Mononuclear cell (primary cell): ENCODE data around the gene CCDC13. TPM values are rescaled to one million over a fixed set of nuclear protein-coding genes. Genes with fewer than 3 reads are reported as not detected.
A peak's percentile ranks its signal among the peaks of the same experiment; 100 is the strongest.

ENCODE experiments used
- H3K27me3 ChIP-seq: 2 replicates; pipeline ENCODE4 v1.6.0; 2011; ENCODE audit warnings: low read length, control low read depth; ENCODE audit not compliant: insufficient read depth
- H3K4me1 ChIP-seq: 2 replicates; pipeline ENCODE4 v1.5.1; 2011; ENCODE audit warnings: mild to moderate bottlenecking, low read length, control low read depth; ENCODE audit not compliant: insufficient read depth
- H3K4me3 ChIP-seq: 2 replicates; pipeline ENCODE4 v1.5.1; 2011; ENCODE audit warnings: mild to moderate bottlenecking, low read length, moderate library complexity
- H3K9me3 ChIP-seq: 2 replicates; pipeline ENCODE4 v1.5.1; 2011; ENCODE audit warnings: low read depth, mild to moderate bottlenecking, control low read depth, low read length
- total RNA-seq: library from RNA; depleted of rRNA; stranded (reverse); fragments of >200 nt; gene quantifications from one replicate; pipeline ENCODE4 v1.2.3, GENCODE V29; 2012

CCDC13 gene
- total RNA-seq, 1 donor, result 0.94 TPM

GRCh38 chr3:42803414-42804105, 30.5 kb upstream of the CCDC13 start:
- Histone ChIP-seq H3K4me3 (peak overlapping the region; percentile 91), H3K27me3 (peaks cover 3% of the 10 kb centered on the region), H3K9me3 (no peaks in the 10 kb centered on the region), H3K4me1 (peaks cover 30% of the 10 kb centered on the region)

- H3K4me1 ChIP-seq, result peaks cover 30% of the 10 kb centered on the region
These were observed 29.9 kb upstream of the CCDC13 start for GRCh38 chr3:42802876-42803413.

GRCh38 chr3:42801784-42802183, 28.7 kb upstream of the CCDC13 start:
- Histone ChIP-seq H3K4me1 (peaks cover 30% of the 10 kb centered on the region), H3K27me3 (peaks cover 3% of the 10 kb centered on the region), H3K9me3 (no peaks in the 10 kb centered on the region), H3K4me3 (no peak overlapping the region)

More at GRCh38 chr3:42802876-42803413, 29.9 kb upstream of the CCDC13 start:
- Histone ChIP-seq H3K9me3 (no peaks in the 10 kb centered on the region), H3K4me3 (peak overlapping the region; percentile 91), H3K27me3 (peaks cover 3% of the 10 kb centered on the region)

- H3K4me1 ChIP-seq, result peaks cover 30% of the 10 kb centered on the region
- H3K27me3 ChIP-seq, result no peaks in the 10 kb centered on the region
- H3K4me3 ChIP-seq, result no peak overlapping the region
- no peaks in the 10 kb centered on the region for H3K9me3 ChIP-seq
These were observed 28.1 kb upstream of the CCDC13 start for GRCh38 chr3:42801048-42801620.

GRCh38 chr3:42800251-42800650, 27.2 kb upstream of the CCDC13 start:
- Histone ChIP-seq H3K9me3 (no peaks in the 10 kb centered on the region), H3K27me3 (no peaks in the 10 kb centered on the region), H3K4me1 (peaks cover 29% of the 10 kb centered on the region), H3K4me3 (no peak overlapping the region)

GRCh38 chr3:42799376-42799775, 26.3 kb upstream of the CCDC13 start:
- no peak overlapping the region for H3K4me3 ChIP-seq
- no peaks in the 10 kb centered on the region for H3K27me3 ChIP-seq
- H3K9me3 ChIP-seq, result no peaks in the 10 kb centered on the region
- H3K4me1 ChIP-seq, result peaks cover 24% of the 10 kb centered on the region

- Histone ChIP-seq H3K27me3 (no peaks in the 10 kb centered on the region), H3K9me3 (no peaks in the 10 kb centered on the region), H3K4me1 (peaks cover 14% of the 10 kb centered on the region), H3K4me3 (no peak overlapping the region)
These were observed 23.4 kb upstream of the CCDC13 start for GRCh38 chr3:42796332-42796885.

GRCh38 chr3:42795621-42796181, 22.6 kb upstream of the CCDC13 start:
- peaks cover 9% of the 10 kb centered on the region for H3K4me1 ChIP-seq
- no peaks in the 10 kb centered on the region for H3K27me3 ChIP-seq
- no peak overlapping the region for H3K4me3 ChIP-seq
- no peaks in the 10 kb centered on the region for H3K9me3 ChIP-seq

GRCh38 chr3:42790714-42791229, 17.7 kb upstream of the CCDC13 start:
- no peak overlapping the region for H3K4me3 ChIP-seq

GRCh38 chr3:42786631-42787030, 13.6 kb upstream of the CCDC13 start:
- Histone ChIP-seq H3K27me3 (no peaks in the 10 kb centered on the region), H3K4me1 (no peaks in the 10 kb centered on the region), H3K9me3 (no peaks in the 10 kb centered on the region), H3K4me3 (no peak overlapping the region)

More at GRCh38 chr3:42790714-42791229, 17.7 kb upstream of the CCDC13 start:
- no peaks in the 10 kb centered on the region for H3K9me3 ChIP-seq
- no peaks in the 10 kb centered on the region for H3K4me1 ChIP-seq
- no peaks in the 10 kb centered on the region for H3K27me3 ChIP-seq

- Histone ChIP-seq H3K4me1 (no peaks in the 10 kb centered on the region), H3K9me3 (no peaks in the 10 kb centered on the region), H3K27me3 (no peaks in the 10 kb centered on the region), H3K4me3 (no peak overlapping the region)
These were observed 13.2 kb upstream of the CCDC13 start for GRCh38 chr3:42786212-42786611.

- no peaks in the 10 kb centered on the region for H3K27me3 ChIP-seq
- no peaks in the 10 kb centered on the region for H3K9me3 ChIP-seq
- H3K4me3 ChIP-seq, result no peak overlapping the region
- no peaks in the 10 kb centered on the region for H3K4me1 ChIP-seq
These were observed 8.0 kb upstream of the CCDC13 start for GRCh38 chr3:42780892-42781700.

- no peak overlapping the region for H3K4me3 ChIP-seq
- no peaks in the 10 kb centered on the region for H3K27me3 ChIP-seq
- no peaks in the 10 kb centered on the region for H3K4me1 ChIP-seq
- H3K9me3 ChIP-seq, result no peaks in the 10 kb centered on the region
These were observed 7.3 kb upstream of the CCDC13 start for GRCh38 chr3:42780398-42780797.

GRCh38 chr3:42778644-42779043, 5.6 kb upstream of the CCDC13 start:
- H3K9me3 ChIP-seq, result no peaks in the 10 kb centered on the region
- H3K4me3 ChIP-seq, result no peak overlapping the region
- no peaks in the 10 kb centered on the region for H3K27me3 ChIP-seq
- H3K4me1 ChIP-seq, result peaks cover 2% of the 10 kb centered on the region
